ENCODE measurements around the gene PPP2R2C.

GRCh38 chr4:6513678-6514077 is 41.3 kb upstream of the PPP2R2C start:
- TF ChIP-seq CTCF (IDR thresholded peaks at IDR 0.05) (no peak), SIN3A (IDR thresholded peaks at IDR 0.05; ENCODE audit: borderline replicate concordance, insufficient read depth, low read depth, low read length) (no peak), POLR2AphosphoS5 (IDR thresholded peaks at IDR 0.05; ENCODE audit: low read depth, low read length) (no peak), TCF7L2 (IDR thresholded peaks at IDR 0.05; ENCODE audit: low read depth, low read length) (no peak)
